GM21447 (cell line): ENCODE results near the gene ZFYVE1.
"Not testable (repeated sequence)": the region's sequence is repeated elsewhere in the genome, so short reads cannot be mapped to it uniquely, and the experiment has no call there.

Source experiments
- ATAC-seq: cut with Tn5 transposase; IDR thresholded peaks from one replicate; pipeline ENCODE4 v1.9.1; 2021; ENCODE audit not compliant: unreplicated experiment

Gene ZFYVE1

DNA sequence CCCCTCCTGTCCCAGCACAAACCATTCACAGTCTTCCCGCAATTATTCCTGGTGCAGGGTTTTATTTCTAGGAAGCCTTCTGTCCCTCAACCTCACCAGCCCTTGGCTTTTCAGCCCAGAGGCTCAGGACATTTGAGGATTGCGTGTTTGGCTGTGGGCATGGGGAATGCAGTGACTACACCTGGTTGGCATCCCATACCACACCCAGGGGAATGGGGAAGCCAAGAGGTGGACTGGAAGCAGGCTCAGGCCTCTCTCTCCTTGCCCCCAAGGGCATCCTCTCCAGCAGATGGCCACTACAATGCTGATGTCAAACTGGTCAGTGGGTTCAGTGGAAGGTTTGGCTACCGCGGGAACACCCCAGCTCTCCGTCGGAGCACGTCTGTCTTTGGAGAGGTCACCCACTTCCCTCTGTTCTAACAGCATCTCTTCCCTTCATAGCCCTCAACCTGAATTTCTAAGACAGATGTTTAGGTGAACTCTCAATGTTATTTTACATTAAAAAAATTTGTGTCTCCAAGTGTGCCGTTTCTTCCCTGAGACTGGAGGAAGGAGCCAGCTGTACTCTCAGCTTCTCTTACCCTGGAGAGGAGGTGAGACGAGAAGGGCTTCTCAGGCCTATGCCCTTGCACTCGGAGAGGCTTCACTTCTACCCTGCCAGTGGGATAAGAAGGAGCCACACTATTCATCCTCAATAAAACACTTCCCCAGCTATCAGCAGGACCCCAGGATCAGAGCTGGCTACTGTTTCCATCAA lies 65.1 kb downstream of the ZFYVE1 start:
- no peak for ATAC-seq

DNA sequence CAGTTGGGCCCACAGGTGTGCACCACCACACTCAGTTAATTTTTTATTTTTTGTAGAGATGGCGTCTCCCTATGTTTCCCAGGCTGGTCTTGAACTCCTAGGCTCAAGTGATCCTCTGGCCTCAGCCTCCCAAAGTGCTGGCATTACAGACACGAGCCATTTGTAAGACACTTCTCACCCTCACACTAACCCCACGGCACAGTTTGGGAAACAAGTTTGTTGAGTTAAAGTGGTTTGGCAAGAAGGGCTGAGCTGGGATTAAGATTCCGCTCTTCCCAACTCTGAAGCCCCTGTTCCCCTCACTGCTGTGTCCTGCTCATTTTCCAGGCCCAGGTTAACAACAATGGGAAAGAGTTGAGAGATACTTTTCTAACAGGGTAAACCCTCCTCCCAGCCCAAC lies 65.9 kb downstream of the ZFYVE1 start:
- not testable (repeated sequence) for ATAC-seq

DNA sequence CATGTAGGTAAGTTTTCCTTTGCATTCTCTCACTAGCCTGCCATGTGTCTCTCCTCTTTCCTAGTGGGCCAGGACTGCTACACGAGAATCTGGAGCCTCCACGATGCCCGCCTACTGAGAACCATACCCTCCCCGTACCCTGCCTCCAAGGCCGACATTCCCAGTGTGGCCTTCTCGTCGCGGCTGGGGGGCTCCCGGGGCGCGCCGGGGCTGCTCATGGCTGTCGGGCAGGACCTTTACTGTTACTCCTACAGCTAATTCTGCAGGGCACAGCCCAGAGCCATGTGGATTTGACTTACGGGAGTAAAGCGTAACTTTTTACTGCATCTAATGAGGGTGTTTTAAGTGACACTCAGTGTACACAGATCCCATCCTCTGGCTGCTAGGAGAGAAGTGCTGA lies 68.4 kb downstream of the ZFYVE1 start:
- ATAC-seq: no peak

DNA sequence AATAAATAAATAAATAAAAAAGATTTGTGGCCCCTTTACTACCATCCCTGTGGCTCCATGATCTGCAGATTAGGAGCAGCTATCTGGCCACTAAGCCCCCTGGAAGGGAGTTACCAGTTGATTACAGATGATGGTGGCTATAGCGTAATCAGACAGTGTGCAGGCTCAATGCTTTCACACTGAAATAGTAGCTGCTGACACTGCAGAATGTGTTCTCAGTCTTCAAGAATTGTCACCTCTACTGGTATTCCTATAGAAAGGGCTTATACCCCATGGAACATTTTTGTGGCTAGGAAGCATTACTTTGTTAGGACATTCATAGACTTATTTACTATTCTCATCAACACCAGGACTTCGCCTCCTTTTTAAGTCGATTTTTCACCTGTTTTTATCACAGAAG lies 69.7 kb downstream of the ZFYVE1 start:
- no peak for ATAC-seq

DNA sequence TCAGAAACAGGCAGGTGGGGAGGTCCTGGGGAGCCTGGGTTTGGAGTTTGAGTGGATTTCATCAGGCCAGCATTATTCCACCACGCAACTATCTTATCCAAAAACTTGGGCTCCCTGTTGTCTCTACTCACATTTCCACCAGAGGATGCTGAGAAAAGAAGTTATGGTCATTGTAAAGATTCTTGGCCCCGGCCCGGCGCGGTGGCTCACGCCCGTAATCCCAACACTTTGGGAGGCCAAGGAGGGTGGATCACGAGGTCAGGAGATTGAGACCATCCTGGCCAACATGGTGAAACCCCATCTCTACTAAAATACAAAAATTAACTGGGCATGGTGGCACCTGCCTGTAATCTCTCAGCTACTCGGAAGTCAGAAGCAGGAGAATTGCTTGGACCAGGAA lies 70.2 kb downstream of the ZFYVE1 start:
- not testable (repeated sequence) for ATAC-seq

DNA sequence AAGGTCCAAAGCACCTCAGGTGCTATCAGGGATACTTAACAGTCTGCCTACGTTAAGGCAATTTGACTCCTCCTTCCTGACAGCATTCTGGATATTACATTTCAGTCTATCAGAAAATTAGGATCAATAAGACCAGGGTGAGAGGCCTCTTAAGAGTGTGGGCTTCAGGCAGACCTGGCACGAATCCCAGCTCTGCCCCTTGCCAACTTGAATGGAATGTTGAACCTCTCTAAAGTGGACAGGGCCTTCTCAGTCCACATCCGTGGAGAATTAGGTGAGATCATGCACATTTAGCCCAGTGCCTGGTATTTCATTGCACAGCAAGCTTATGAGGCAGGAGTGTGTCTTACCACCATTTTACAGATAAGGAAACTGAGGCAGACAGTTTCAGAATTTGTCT lies 74.7 kb downstream of the ZFYVE1 start:
- no peak for ATAC-seq

DNA sequence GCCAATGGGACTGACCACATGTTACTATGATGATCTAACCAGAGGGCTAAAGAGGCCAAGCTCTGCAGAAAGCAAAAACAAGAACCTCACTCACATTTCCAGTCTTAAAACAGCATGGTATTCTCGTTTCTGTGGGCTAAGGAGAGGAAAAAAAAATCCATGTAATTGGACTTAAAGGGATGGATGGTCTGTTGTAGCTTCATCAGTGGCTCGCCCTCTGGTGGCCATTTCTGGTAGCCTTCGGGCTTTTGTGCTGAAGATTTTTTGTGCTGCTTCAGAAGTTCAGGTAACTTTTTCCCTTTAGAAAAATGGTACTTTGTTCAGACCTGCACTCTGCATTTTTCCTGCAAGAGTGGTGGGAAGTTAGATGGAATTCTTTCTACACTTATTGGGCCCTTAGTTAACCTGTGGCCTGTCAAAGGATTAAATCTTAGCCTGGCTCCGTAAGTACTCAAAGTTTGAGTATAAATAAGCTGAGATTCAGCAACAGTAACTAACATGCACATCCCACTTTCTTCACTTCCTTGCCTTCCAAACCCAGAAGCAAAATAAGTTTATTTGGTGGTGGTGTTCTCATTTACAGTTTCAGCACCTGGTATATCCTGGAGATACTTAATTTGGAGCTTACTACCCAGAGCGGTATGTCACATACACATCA lies 78.3 kb downstream of the ZFYVE1 start:
- ATAC-seq: no peak

DNA sequence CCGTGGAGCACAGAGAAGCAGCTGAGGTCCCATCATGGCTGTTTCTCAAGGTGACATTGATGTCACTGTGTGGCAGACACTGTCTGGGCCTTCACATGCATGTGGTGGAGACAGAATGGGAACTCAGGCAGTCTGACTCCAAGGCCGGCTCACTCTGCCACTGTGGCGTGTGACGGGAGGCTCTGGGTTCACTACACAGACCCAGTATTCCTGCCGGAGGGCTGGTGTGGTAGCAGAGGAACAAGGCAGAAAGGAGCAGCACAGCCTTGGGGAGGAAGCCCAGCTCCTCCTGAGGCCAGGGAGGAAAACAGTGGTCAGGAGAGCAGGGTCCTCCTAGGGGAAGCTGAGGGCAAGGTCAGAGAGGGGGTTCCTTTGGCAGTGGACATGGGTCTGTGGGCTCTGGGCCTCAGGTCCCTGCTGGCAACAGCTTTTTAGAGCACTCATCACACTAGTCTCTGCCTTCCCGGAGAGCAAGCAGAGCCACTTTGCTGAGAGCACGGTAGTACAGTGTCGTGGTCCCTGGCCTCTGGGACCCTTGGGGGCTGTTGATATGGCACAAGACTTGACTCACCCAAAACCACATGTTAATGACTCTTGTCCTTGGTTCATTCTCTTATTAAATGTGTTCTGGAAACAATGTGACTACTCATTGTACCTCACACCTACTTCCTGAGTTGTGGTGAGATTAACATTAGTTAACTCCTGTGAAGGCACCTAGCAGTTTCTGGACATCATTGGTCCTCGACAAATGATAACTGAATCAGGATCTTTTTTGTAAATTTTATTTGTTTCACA lies 79.3 kb downstream of the ZFYVE1 start:
- ATAC-seq: no peak

DNA sequence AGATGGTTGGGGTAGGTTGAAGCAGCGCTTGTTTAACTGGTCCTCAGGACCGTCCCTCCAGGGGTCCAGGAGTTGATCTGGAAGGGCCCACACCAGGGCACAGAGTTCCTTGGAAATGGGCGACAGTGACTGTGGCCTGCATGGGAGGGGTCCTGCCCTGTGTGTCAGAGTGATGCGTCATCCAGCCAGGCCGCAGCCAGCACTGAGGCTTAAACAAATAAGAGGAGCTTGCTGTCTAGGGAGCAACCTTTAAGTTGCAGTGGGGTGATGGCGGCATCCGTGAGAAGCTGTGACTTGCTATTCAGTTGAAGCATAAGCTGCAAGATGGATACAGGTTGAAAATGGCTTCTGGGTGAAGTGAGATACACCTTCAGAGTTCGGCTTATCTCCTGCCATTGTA lies 80.4 kb downstream of the ZFYVE1 start:
- ATAC-seq: no peak

DNA sequence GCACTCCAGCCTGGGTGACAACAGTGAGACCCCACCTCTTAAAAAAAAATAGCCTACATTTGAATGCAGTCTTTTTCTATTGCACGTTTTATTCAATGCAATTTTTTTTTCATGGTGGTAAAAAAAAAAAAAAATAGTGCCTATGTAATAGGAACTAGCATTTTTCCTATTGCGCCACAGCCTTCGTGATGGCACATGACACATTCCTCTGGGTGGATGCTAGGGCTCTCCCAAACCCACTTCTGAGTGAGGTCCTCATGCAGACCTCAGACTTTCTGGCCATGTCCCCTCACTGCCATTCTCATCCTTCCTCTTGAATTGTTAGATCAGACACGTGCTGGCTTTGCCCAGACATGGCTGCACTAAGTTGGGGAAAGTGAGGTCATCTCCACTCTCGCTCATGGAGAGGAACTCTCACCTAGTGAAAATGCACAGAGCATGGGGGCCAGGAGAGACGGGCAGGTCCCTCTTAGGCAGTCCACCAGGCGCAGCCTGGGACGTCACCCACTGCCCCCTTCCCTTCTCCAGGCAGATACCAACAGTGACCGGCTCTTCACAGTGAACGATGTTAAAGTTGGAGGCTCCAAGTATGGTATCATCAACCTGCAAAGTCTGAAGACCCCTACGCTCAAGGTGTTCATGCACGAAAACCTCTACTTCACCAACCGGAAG lies 81.4 kb downstream of the ZFYVE1 start:
- no peak for ATAC-seq

DNA sequence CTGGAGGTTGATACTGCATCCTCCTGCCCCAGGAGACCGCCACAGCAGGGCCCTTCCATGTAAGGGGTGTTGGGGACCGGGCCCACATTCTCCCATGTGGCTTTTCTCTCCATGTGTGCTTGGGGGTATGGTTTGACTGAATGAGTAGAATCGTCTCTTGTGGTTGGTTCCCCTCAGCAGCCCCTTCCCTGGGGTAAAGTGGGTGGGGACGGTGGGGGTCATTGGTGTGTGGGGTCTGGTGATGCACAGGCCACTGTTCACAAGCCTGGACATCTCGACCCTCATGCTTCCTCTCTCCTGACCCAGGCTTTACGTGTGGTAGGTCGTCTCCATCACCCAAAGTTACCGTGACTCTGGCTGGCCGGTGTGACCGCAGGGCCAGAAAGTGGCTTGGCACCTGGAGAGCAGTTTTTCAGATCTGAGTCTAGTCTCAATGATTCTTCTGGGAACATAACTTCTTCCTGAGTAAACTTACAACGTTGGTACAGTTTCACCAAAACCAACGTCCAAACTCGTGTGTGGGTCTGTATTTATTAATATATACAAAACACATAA lies 83.0 kb downstream of the ZFYVE1 start:
- no peak for ATAC-seq

DNA sequence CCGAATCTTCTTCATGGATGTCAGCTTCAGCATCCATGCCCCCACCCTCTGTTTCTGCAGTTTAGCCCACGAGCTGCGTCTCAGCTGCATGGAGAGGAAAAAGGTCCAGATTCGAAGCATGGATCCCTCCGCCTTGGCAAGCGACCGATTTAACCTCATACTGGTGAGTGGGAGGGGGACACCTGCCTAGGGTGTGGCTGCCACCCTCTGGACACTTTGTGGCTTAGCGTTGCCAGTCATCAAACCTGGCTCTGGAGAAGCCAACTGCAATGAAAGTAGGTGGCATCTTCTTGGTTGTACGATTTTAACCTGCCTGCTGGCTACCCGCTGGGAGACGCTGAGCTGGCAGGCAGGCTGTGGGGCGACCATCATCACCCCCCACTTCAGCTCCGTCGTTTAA lies 84.0 kb downstream of the ZFYVE1 start:
- no peak for ATAC-seq

DNA sequence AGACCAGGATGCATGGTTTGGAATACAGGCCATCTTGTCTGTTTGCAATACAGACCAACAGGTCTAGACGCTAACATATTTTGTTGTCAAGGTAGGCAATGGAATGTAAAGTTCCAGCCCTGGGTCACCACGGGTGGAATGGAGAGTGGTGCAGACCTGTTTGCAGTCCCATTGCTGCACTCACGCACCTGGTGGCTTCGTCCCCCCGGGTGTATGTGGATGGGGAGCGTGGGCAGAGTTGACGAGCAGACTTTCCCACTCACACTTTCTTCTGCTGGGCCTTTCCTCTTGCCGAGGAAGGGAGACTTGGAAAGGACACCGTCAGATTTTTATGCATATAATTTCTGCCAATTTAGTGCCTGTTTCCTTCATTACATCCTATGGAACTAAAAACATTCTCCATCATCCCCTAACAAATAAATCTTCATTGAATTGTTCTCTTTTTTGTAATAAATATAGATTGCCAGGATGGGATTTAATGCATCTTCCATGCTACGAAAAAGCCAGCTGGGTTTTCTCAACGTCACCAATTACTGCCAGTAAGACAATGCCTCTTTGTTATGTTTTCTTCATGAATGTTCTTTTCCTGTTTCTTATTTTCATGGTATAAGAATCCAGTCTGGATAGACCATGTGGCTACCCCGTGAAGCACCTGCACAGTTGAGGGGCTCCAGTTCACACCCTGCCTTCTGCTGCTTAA lies 85.5 kb downstream of the ZFYVE1 start:
- no peak for ATAC-seq

DNA sequence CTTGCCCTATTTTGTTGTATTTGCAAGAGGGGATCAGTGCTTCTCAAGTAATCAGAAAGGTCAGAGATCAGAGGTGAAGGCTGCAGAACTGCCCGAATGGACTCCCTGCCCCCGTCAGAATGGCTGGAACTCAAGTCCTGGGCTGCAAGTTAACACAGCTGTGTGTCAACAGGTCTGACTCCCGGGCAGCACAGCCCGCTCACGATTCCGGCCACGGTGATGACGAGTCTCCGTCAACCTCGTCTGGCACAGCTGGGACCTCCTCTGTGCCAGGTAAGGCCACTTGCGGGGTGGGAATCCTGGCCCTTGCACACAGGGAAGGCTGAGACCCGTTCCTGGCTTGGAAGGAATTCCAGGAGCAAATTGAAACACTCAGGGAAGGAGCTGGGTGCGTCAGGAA lies 87.3 kb downstream of the ZFYVE1 start:
- no peak for ATAC-seq

DNA sequence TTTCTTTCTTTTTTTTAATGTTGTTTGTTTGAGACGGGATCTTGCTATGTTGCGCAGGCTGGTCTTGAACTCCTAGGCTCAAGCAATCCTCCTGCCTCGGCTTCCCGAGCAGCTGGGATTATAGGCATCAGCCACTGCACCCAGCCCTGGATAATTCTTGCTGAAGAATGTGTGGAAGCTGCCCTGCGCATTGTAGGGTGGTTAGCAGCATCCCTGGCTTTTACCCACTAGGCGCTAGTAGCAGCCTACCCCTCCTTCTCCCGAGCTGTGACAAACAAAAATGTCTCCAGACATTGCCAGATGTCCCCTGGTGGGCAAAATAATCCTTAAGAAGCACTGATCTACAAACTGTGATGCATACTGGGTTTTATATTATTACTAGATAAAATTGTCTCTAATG lies 94.0 kb downstream of the ZFYVE1 start:
- ATAC-seq: no peak

DNA sequence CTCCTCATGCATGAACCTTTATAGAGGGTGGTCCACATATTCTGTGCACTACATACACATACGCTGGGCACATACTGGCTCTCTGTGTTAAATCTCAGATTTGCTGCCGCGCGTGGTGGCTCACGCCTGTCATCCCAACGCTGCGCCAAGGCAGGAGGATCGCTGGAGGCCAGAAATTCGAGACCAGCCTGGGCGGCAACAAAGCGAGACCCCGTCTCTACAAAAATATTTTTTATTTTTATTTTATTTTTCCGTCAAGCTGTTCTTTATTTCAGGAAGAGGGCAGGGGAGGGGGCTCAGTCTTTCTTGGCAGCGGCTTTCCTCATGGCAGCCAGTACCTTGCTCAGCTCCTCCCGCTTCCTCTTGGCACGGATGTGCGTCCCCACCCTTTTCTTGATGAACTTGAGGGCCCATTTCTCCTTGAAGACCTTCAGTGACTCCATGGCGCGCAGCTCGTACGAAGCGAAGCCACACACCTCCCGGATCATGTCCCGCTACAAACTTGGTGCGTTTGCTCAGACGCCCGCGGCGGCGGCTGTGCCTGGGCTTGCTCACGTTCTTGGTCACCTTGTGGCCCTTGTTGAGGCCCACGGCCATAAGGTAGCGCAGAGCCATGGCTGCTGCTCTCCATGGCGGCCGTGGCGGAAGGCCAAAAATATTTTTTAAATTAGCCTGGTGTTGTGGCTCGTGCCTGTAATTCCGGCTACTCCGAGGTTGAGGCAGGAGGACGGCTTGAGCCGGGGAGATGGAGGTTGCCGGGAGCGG lies 97.4 kb downstream of the ZFYVE1 start:
- no peak for ATAC-seq

DNA sequence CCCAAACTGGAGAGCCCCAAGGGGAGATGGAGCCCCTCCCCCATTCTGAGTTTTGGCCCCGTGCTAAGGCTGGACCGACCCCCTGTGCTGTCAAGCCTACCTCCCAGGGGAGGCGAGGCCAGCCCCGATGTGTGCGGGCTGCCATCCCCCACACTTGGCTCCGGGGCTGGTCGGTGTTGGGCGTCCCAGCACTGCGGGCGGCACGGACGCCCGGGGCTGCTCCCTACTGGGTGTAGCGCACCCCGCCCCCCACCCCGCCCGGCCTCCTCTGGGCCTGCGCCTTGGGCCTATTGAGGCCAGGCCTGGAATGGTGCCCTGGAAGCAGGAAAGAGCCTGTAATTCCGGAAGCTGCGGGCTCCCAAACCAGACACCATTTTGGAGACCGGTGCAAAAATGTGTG lies 98.0 kb downstream of the ZFYVE1 start:
- no peak for ATAC-seq

DNA sequence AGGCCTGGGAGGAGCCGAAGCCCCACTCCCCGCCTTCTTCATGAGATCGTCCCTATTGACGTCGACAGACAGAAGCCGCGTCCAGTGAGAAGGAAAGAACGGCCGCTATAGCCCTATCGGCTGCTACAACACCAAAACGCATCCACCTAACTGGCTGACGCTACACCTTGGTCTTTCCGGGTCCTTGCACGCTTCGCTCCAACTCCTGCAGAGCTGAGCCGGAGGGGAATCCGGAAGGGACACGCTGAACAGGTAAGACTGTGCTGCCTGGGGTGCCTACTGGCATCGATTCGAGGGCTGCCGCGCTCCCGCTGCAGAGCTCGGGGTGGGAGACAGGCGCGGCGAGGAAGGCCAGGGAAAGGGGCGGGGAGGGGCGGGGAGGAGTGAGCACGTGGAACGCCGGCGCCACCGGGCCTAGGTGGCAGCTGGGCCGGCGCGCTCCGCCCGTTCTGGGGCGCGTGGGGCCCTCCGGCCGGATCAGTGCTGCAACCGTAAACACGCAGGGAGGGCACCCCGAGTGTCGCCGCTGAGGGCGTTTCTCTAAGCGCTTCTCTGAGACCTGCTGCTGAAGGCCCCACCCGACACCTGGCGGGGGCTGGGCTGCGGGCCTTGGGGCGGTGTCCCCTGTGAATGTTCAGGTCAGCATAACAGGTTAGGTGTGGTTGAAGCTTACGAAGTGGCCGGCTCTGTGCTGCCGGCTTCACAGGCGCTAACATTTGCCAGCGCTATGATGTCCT lies 100.4 kb downstream of the ZFYVE1 start, which contains the start of gene DCAF4:
DCAF4 (plus strand) TSS at position 173 of the 737 bp plus-strand sequence. CDS start 11,515 bp downstream, outside the sequence.
- ATAC-seq: peak; percentile 98

DNA sequence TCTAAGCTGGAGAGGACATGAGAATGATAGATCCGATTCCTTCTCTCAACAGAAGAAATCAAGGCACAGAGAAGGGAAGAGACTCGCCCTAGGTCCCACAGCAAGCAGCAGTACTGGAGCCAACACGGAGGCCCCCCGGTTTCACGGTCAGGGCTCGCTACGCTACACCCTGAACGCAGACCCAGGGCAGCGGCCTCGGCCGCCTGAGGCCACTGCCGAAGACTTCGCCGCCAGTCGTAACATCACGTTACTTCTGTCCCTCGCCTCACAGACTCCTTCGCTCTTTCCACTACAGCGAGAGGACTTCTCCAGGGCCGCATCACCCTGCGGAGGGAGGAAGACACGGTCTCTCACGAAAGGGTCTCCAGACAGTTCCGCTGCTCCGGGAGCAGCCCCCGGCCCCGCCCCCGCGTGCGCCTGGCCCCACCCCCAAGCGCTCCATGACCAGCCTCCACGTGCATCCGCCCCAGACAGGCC lies 101.1 kb downstream of the ZFYVE1 start:
- peak; percentile 5 for ATAC-seq
